Left lung (tissue), 10 donors: Measurements from ENCODE around the gene CIZ1. TPM values are rescaled to one million over a fixed set of nuclear protein-coding genes. Genes with fewer than 3 reads are reported as not detected.

Experiments
- ATAC-seq: fragments of 200-7000 bp; cut with Tn5 transposase; one replicate; pipeline ENCODE4 v1.9.1; 2020; ENCODE audit warnings: moderate library complexity
- DNase-seq, 4 donors: peaks; one replicate each; pipeline ENCODE4 v3.0.0-alpha.2; 2013 to 2020
- H3K27ac ChIP-seq, 2 donors: fragments of 200-600 bp; sonication (generic) in 1 of 2; one replicate each; pipeline versions ENCODE4 v1.5.0 to v1.8.0; 2020 to 2021
- H3K27me3 ChIP-seq, 2 donors: fragments of 200-600 bp; sonication (generic) in 1 of 2; one replicate each; pipeline versions ENCODE4 v1.5.0 to v1.8.0; 2020 to 2021
- H3K36me3 ChIP-seq, 2 donors: fragments of 200-600 bp; sonication (generic) in 1 of 2; one replicate each; pipeline versions ENCODE4 v1.5.0 to v1.8.0; 2020 to 2021
- H3K4me1 ChIP-seq, 2 donors: fragments of 200-600 bp; one replicate each; pipeline ENCODE4 v1.8.0; 2021
- H3K4me3 ChIP-seq, 2 donors: fragments of 200-600 bp; sonication (generic) in 1 of 2; one replicate each; pipeline versions ENCODE4 v1.5.0 to v1.8.0; 2020 to 2021; ENCODE audit warnings: mild to moderate bottlenecking in 1 of 2
- H3K9me3 ChIP-seq, 2 donors: fragments of 200-600 bp; sonication (generic) in 1 of 2; one replicate each; pipeline versions ENCODE4 v1.5.0 to v1.8.0; 2020 to 2021
- intact Hi-C, 2 donors: fragments of 100-400 bp; cut with DNase I; formaldehyde crosslinking; loops; one replicate each; pipeline versions ENCODE4 v1.11.2 to v1.14.2; 2022
- polyA plus RNA-seq, 6 donors: library from polyadenylated mRNA; unstranded; fragments of 120-200 nt; gene quantifications; one replicate each; pipeline ENCODE4 v1.2.1, GENCODE V29; 2013; ENCODE audit not compliant: insufficient read length in 6 of 6
- total RNA-seq, 2 donors: library from RNA; stranded (reverse); fragmentation: NEBNext Ultra II Directional; extraction: Animal tissue kit (Norgen Biotek cat#: 25700); gene quantifications; one replicate each; pipeline ENCODE4 v1.2.1, GENCODE V29; 2021
- TF ChIP-seq, protein P1 (sequence below), 2 donors: fragments of 200-600 bp; sonication (generic) in 1 of 2; IDR thresholded peaks; one replicate each; pipeline versions ENCODE4 v1.5.0 to v1.8.0; 2021; ENCODE audit warnings: antibody characterized with exemption in 2 of 2
- donor health status: DM: no; HTN: yes; CAD: no.
- donor health status: DM: no; HTN: no; CAD: no.

The CIZ1 gene
- total and polyA plus RNA-seq, 8 donors: 102 to 163 (median 143) TPM

DNA sequence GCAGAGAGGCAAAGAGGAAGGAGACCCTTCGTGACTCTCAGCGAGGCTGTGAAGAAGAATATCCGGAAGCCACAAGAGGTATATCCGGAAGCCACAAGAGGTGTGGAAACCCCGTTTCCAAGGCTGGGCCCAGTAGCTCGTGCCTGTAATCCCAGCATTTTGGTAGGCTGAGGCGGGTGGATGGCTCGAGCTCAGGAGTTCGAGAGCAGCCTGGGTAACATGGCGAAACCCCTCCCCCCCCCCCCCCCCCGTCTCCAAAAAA is 31.9 kb downstream of the CIZ1 start:
- DNase-seq (no peak), ATAC-seq (peak; percentile 2)
- peaks cover 0 to 23% of the 10 kb centered on the region in 2 donors for H3K4me1 ChIP-seq
- TF ChIP-seq, protein P1, sequence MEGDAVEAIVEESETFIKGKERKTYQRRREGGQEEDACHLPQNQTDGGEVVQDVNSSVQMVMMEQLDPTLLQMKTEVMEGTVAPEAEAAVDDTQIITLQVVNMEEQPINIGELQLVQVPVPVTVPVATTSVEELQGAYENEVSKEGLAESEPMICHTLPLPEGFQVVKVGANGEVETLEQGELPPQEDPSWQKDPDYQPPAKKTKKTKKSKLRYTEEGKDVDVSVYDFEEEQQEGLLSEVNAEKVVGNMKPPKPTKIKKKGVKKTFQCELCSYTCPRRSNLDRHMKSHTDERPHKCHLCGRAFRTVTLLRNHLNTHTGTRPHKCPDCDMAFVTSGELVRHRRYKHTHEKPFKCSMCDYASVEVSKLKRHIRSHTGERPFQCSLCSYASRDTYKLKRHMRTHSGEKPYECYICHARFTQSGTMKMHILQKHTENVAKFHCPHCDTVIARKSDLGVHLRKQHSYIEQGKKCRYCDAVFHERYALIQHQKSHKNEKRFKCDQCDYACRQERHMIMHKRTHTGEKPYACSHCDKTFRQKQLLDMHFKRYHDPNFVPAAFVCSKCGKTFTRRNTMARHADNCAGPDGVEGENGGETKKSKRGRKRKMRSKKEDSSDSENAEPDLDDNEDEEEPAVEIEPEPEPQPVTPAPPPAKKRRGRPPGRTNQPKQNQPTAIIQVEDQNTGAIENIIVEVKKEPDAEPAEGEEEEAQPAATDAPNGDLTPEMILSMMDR (IDR thresholded peaks at IDR 0.05): no peak
- H3K4me3 ChIP-seq: peak overlapping the region; percentile 28 to 88
- peaks cover 0 to 25% of the 10 kb centered on the region in 2 donors for H3K36me3 ChIP-seq
- peak overlapping the region; percentile 70 to 78 for H3K27ac ChIP-seq
- intact Hi-C loops: no loop called here
- H3K27me3 ChIP-seq: no peaks in the 10 kb centered on the region
- H3K9me3 ChIP-seq: no peaks in the 10 kb centered on the region

DNA sequence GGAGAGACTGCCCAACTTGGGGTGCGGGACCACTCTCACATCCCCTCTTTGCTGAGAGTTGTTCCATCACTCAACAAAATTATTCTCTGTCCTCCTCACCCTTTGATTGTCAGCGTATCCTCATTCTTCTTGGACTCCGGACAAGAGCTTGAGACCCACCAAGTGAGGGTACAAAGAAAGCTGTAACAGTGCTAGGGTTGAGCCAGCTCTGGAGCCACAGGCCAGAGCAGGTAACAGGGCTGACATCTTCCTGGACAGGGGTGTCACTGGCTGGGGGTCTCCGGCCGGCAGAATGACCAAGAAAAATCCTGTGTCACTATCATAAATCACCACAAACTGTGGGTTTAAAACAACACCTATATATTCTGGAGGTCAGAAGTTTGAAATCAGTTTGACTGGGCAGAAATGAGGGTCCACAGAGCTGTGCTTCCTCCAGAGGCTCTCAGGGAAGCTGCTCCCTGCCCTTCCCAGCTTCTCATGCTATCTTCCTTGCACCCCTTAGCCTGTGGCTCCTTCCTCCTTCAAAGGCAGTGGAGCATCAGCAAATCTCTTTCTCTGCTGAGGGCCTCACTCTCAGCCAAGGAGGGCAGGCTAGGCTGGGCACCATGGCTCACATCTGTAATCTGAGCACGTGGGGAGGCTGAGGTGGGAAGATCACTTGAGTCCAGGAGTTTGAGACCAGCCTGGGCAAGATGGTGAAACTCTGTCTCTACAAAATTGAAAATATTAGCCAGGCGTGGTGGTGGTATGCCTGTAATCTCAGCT is 35.5 kb downstream of the CIZ1 start:
- TF ChIP-seq, protein P1 (IDR thresholded peaks at IDR 0.05): no peak
- intact Hi-C loops: no loop called here
- DNase-seq (peak in 1 of 4 donors; percentile 9), ATAC-seq (no peak)
- no peaks in the 10 kb centered on the region for H3K27me3 ChIP-seq
- no peak overlapping the region for H3K4me3 ChIP-seq
- no peaks in the 10 kb centered on the region for H3K36me3 ChIP-seq
- H3K27ac ChIP-seq: no peak overlapping the region
- no peaks in the 10 kb centered on the region for H3K9me3 ChIP-seq
- peaks cover 0 to 16% of the 10 kb centered on the region in 2 donors for H3K4me1 ChIP-seq

DNA sequence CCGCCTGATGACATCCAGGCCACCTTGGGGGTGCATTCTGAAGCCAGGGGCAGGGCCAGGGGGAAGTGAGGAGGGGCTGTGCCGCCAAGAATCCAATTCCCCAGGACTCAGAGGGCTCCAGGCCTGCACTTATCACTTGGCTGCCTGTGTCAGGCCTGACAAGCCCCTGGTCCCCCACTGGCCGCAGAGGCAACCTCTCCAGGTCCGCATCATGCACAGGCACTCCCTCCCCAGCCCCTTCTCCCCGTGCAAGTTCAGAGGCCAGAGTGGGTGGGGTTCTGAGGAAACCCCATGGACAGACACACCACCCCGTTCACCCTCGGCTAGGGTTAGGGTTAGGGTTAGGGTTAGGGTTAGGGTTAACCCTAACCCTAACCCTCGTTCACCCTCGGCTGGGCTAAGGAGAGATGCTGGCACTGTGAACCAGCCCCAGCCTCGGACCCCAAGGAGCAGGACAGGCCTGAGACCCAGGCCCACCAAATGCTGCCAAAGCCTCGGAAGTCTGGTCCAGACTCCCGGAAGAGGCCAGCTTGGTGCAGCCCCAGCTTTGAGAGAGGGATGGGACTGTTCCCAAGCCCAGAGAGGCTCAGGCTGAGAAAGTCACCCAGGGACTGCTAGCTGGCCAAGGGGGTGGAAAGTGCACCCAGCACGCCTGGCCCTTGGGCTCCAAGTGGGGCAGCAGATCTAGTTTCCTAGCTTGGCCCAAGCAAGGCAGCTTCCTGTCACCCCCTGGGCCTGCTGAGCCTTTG is 37.3 kb downstream of the CIZ1 start:
- no peak for ATAC-seq
- no peak overlapping the region for H3K27ac ChIP-seq
- H3K36me3 ChIP-seq: no peaks in the 10 kb centered on the region
- no peaks in the 10 kb centered on the region for H3K27me3 ChIP-seq
- H3K4me1 ChIP-seq: peaks cover 0 to 24% of the 10 kb centered on the region in 2 donors
- DNase-seq: peak in 1 of 4 donors; percentile 54
- TF ChIP-seq, protein P1 (IDR thresholded peaks at IDR 0.05): no peak
- H3K4me3 ChIP-seq: no peak overlapping the region
- no peaks in the 10 kb centered on the region for H3K9me3 ChIP-seq
- intact Hi-C loops: no loop called here

DNA sequence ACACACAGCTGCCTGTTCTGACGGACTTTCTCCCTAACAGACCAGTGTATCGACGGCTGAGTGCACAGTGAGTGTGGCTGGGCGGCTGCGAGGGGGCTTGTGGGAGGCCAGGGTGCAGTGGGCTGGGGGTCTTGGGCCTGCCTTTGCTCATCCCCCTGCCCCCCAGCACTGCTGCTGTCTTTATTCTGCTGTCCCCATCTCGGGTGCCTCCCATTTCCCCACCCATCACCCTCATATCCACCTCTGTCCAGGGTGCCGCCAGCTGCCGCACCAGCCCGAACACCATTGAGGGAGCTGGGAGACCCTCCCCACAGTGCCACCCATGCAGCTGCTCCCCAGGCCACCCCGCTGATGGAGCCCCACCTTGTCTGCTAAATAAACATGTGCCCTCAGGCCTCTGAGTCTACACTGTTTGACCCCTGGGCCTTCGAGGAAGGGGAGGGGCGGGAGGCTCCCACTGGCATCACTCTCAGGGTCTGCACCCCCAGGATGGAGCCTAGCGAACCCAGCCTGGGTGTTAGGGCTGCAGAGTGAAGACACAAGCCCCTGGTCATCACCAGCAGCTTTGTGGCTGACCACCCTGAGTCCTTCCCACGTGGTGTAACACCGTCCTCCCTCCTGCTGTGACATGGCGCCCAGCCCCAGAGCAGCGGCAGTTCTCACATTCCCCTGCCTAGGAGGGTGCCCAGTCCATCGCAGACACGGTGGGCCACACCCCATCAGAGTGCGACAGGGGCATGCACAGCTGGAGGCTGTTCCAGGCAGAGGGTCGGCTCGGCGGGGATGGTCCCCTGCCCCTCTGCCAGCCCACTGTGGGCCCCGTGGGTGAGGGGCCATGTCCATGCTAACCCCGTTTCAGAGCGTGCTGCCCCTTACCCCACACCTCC is 38.1 kb downstream of the CIZ1 start:
- no peak overlapping the region for H3K27ac ChIP-seq
- peak in 1 of 4 donors; percentile 60 for DNase-seq
- intact Hi-C loops: no loop called here
- H3K4me3 ChIP-seq: no peak overlapping the region
- no peaks in the 10 kb centered on the region for H3K36me3 ChIP-seq
- no peak for ATAC-seq
- no peaks in the 10 kb centered on the region for H3K27me3 ChIP-seq
- TF ChIP-seq, protein P1 (IDR thresholded peaks at IDR 0.05): no peak
- no peaks in the 10 kb centered on the region for H3K9me3 ChIP-seq
- H3K4me1 ChIP-seq: peaks cover 0 to 31% of the 10 kb centered on the region in 2 donors
